ENCODE data around the gene KATNBL1. TPM values are rescaled to one million over a fixed set of nuclear protein-coding genes. Genes with fewer than 3 reads are reported as not detected.
"Not testable (repeated sequence)": the region's sequence is repeated elsewhere in the genome, so short reads cannot be mapped to it uniquely, and the experiment has no call there.

KATNBL1 gene
- total and polyA plus RNA-seq, 7 experiments from 2014 or later, result 21.8 to 41.1 (median 33.0) TPM

DNA sequence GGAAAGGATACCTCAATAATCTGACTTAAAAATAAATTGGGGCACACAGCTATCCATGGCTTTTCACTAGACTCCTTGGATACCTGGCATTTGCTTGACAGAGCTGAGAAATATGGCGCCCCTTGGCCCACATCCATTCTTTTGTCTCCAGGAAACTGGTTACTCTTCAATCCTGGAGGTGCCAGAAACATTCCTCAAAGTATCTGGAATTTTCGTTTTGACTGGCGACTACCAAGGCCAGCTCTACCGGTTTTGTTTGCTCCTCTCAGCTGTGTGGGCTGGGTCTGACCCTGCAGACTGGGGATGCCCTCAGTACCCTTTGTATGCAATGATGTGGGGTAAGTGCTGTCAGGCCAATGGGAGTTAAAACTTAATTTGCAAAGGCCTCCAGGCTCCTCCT is 27.0 kb downstream of the KATNBL1 start:
- H3K27ac ChIP-seq (ENCODE audit: low read depth, low read length), result no peak overlapping the region
- Mint-ChIP-seq H3K27me3 (no peaks in the 10 kb centered on the region), H3K36me3 (peaks cover 7 to 38% (median 30%) of the 10 kb centered on the region in 5 donors), H3K4me3 (no peak overlapping the region), H3K27ac (no peak overlapping the region), H3K9me3 (peaks cover 0 to 2% (median 0%) of the 10 kb centered on the region in 11 donors), H3K4me1 (peaks cover 2 to 38% (median 36%) of the 10 kb centered on the region in 7 donors)
- peaks cover 0 to 4% (median 0%) of the 10 kb centered on the region in 3 experiments for H3K36me3 ChIP-seq (ENCODE audit: control insufficient read depth in 2 of 3, insufficient read depth in 3 of 3, low read length in 3 of 3)
- no peaks in the 10 kb centered on the region for H3K4me1 ChIP-seq (ENCODE audit: control insufficient read depth in 2 of 2, insufficient read depth in 2 of 2, low read length in 2 of 2)
- no peak for ATAC-seq
- no peaks in the 10 kb centered on the region for H3K9me3 ChIP-seq (ENCODE audit: control insufficient read depth in 2 of 3, low read length in 3 of 3)
- intact Hi-C loops (cut with micrococcal nuclease), result no loop called here
- no peaks in the 10 kb centered on the region for H3K27me3 ChIP-seq (ENCODE audit: control insufficient read depth in 2 of 2, insufficient read depth in 2 of 2, low read length in 2 of 2)
- DNase-seq, result no peak
- CTCF ChIA-PET, result interaction anchor here (0.5 kb wide), 1 partner anchor 91 kb away, joined by 5 read pairs; no protein-coding TSS in a partner anchor
- POLR2A ChIA-PET, result no interaction called here
- no peak overlapping the region for H3K4me3 ChIP-seq (ENCODE audit: low read length)

DNA sequence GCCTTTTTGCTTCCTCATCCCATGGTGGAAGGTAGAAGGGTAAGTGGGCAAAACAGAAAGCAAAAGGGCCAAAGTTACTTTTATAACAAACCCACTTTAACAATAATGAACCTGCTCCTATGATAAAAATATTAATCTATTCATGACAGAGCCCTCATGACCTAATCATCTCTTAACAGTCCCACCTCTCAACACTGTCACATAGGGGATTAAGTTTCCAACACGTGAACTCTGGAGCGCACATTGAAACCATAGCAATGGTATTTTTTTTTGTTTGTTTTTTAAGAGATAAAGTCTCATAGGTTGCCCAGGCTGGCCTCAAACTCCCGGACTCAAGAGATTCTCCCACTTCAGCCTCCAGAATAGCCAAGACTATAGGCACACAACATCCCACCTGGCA is 30.7 kb downstream of the KATNBL1 start:
- DNase-seq (no peak), ATAC-seq (no peak)
- peaks cover 0 to 10% (median 4%) of the 10 kb centered on the region in 11 donors for H3K9me3 Mint-ChIP-seq
- no peaks in the 10 kb centered on the region for H3K27me3 Mint-ChIP-seq
- H3K27ac Mint-ChIP-seq, result peak overlapping the region in 3 of 9 donors; percentile 8 to 50 (median 32)
- H3K4me3 Mint-ChIP-seq, result no peak overlapping the region
- Histone ChIP-seq H3K36me3 (ENCODE audit: control insufficient read depth in 2 of 3, insufficient read depth in 3 of 3, low read length in 3 of 3) (no peaks in the 10 kb centered on the region), H3K27ac (ENCODE audit: low read depth, low read length) (no peak overlapping the region), H3K4me3 (ENCODE audit: low read length) (no peak overlapping the region), H3K9me3 (ENCODE audit: control insufficient read depth in 2 of 3, low read length in 3 of 3) (peaks cover 0 to 1% (median 0%) of the 10 kb centered on the region in 3 experiments), H3K27me3 (ENCODE audit: control insufficient read depth in 2 of 2, insufficient read depth in 2 of 2, low read length in 2 of 2) (no peaks in the 10 kb centered on the region), H3K4me1 (ENCODE audit: control insufficient read depth in 2 of 2, insufficient read depth in 2 of 2, low read length in 2 of 2) (no peaks in the 10 kb centered on the region)
- ChIA-PET CTCF (no interaction called here), POLR2A (no interaction called here)
- H3K36me3 Mint-ChIP-seq, result peaks cover 5 to 43% (median 38%) of the 10 kb centered on the region in 5 donors
- intact Hi-C loops (cut with micrococcal nuclease), result no loop called here
- peaks cover 2 to 27% (median 23%) of the 10 kb centered on the region in 7 donors for H3K4me1 Mint-ChIP-seq

DNA sequence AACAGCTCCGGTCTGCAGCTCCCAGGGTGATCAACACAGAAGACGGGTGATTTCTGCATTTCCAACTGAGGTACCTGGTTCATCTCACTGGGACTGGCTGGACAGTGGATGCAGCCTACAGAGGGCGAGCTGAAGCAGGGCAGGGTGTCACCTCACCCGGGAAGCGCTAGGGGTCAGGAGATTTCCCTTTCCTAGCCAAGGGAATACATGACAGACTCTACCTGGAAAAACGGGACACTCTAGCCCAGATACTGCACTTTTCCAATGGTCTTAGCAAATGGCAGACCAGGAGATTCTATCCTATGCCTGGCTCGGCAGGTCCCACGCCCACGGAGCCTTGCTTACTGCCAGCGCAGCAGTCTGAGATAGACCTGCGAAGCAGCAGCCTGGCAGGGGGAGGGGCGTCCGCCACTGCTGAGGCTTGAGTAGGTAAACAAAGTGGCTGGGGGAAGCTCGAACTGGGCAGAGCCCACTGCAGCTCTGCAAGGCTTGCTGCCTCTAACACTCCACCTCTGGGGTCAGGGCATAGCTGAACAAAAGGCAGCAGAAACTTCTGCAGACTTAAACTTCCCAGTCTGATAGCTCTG is 43.8 kb downstream of the KATNBL1 start:
- H3K4me3 ChIP-seq (ENCODE audit: low read length); POLR2A ChIA-PET; H3K4me1 ChIP-seq (ENCODE audit: control insufficient read depth in 2 of 2, insufficient read depth in 2 of 2, low read length in 2 of 2); DNase-seq; H3K27ac Mint-ChIP-seq; ATAC-seq; H3K4me3 Mint-ChIP-seq; intact Hi-C loops (cut with micrococcal nuclease); H3K9me3 ChIP-seq (ENCODE audit: control insufficient read depth in 2 of 3, low read length in 3 of 3); H3K27me3 Mint-ChIP-seq; H3K27me3 ChIP-seq (ENCODE audit: control insufficient read depth in 2 of 2, insufficient read depth in 2 of 2, low read length in 2 of 2); CTCF ChIA-PET; H3K27ac ChIP-seq (ENCODE audit: low read depth, low read length): not testable (repeated sequence)
- H3K36me3 ChIP-seq (ENCODE audit: control insufficient read depth in 2 of 3, insufficient read depth in 3 of 3, low read length in 3 of 3), result peaks cover 0 to 12% (median 3%) of the 10 kb centered on the region in 3 experiments
- Mint-ChIP-seq H3K4me1 (peaks cover 7 to 46% (median 35%) of the 10 kb centered on the region in 7 donors), H3K36me3 (peaks cover 20 to 67% (median 63%) of the 10 kb centered on the region in 5 donors), H3K9me3 (peaks cover 14 to 52% (median 19%) of the 10 kb centered on the region in 11 donors)

DNA sequence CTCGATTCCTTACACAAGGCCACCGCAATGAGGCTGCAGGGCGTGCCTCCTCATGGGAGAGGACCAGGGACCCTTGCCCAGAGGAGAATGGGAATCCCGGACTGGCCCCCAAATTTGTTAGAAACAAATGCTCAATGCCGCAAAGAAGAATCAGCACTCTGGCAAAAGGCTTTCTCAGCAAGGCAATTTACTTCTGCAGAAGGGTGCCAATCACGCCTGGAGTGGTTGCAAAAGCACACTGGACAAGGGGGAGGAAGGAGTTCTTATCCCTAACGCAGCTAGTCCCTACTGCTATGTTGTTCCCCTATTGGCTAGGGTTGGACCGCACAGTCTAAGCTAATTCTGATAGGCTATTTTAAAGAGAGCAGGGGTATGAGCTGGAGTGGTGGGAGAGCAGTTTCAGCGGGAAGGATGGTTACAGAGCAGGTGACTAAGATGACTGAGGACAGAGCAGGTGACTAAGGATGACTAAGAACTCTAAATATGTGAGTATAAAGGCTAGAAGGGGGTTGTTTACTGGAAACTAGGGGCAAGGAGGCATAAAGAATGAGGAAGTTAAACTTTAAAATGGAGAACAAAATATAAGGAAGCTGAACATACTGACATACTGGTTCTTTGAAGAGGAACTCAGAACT is 48.5 kb downstream of the KATNBL1 start:
- Mint-ChIP-seq H3K36me3 (peaks cover 26 to 80% (median 77%) of the 10 kb centered on the region in 5 donors), H3K4me3 (peak overlapping the region in 1 of 10 donors; percentile 47), H3K27me3 (no peaks in the 10 kb centered on the region), H3K27ac (no peak overlapping the region), H3K9me3 (peaks cover 6 to 36% (median 20%) of the 10 kb centered on the region in 11 donors), H3K4me1 (peaks cover 0 to 8% (median 4%) of the 10 kb centered on the region in 7 donors)
- Histone ChIP-seq H3K27me3 (ENCODE audit: control insufficient read depth in 2 of 2, insufficient read depth in 2 of 2, low read length in 2 of 2) (no peaks in the 10 kb centered on the region), H3K9me3 (ENCODE audit: control insufficient read depth in 2 of 3, low read length in 3 of 3) (peaks cover 0 to 13% (median 0%) of the 10 kb centered on the region in 3 experiments), H3K4me1 (ENCODE audit: control insufficient read depth in 2 of 2, insufficient read depth in 2 of 2, low read length in 2 of 2) (no peaks in the 10 kb centered on the region), H3K27ac (ENCODE audit: low read depth, low read length) (no peak overlapping the region), H3K4me3 (ENCODE audit: low read length) (no peak overlapping the region), H3K36me3 (ENCODE audit: control insufficient read depth in 2 of 3, insufficient read depth in 3 of 3, low read length in 3 of 3) (peaks cover 0 to 30% (median 10%) of the 10 kb centered on the region in 3 experiments)
- no peak for ATAC-seq
- ChIA-PET POLR2A (no interaction called here), CTCF (no interaction called here)
- intact Hi-C loops (cut with micrococcal nuclease), result no loop called here
- no peak for DNase-seq

GRCh38 chr15:34160735-34161134 is 49.2 kb downstream of the KATNBL1 start:
- no peak for ATAC-seq
- Histone ChIP-seq H3K4me1 (ENCODE audit: control insufficient read depth in 2 of 2, insufficient read depth in 2 of 2, low read length in 2 of 2) (no peaks in the 10 kb centered on the region), H3K9me3 (ENCODE audit: control insufficient read depth in 2 of 3, low read length in 3 of 3) (peaks cover 0 to 20% (median 0%) of the 10 kb centered on the region in 3 experiments), H3K36me3 (ENCODE audit: control insufficient read depth in 2 of 3, insufficient read depth in 3 of 3, low read length in 3 of 3) (peaks cover 0 to 37% (median 10%) of the 10 kb centered on the region in 3 experiments), H3K27ac (ENCODE audit: low read depth, low read length) (no peak overlapping the region), H3K27me3 (ENCODE audit: control insufficient read depth in 2 of 2, insufficient read depth in 2 of 2, low read length in 2 of 2) (no peaks in the 10 kb centered on the region), H3K4me3 (ENCODE audit: low read length) (no peak overlapping the region)
- Mint-ChIP-seq H3K27me3 (no peaks in the 10 kb centered on the region), H3K4me3 (no peak overlapping the region), H3K27ac (no peak overlapping the region), H3K4me1 (peaks cover 0 to 7% (median 4%) of the 10 kb centered on the region in 7 donors), H3K36me3 (peaks cover 31 to 85% (median 84%) of the 10 kb centered on the region in 5 donors), H3K9me3 (peaks cover 6 to 43% (median 26%) of the 10 kb centered on the region in 11 donors)
- POLR2A ChIA-PET, result interaction anchor here (0.7 kb wide), 1 partner anchor 42 kb away, joined by 4 read pairs; no protein-coding TSS in a partner anchor
- no peak for DNase-seq
- intact Hi-C loops (cut with micrococcal nuclease), result no loop called here
- CTCF ChIA-PET, result no interaction called here

DNA sequence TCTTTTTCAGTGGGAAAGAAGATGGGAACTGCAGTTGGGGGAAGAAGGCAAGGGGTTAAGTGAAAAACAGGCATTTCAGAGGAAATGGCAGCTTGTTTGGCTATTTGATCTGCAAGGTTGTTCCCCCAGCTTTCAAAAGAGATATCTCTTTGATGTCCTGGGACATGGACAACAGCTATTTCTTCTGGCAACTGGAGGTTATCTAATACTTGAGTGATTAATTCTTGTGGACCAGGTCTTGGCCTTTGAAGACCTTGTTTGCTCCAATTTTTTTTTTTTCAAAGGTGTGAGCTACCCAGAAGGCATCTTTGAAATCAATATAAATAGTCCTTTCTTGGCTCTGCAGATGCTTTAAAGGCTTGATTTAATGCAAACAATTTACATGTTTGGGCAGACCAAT is 51.5 kb downstream of the KATNBL1 start:
- no peak overlapping the region for H3K4me3 ChIP-seq (ENCODE audit: low read length)
- no peak overlapping the region for H3K27ac Mint-ChIP-seq
- peaks cover 6 to 61% (median 29%) of the 10 kb centered on the region in 11 donors for H3K9me3 Mint-ChIP-seq
- H3K36me3 ChIP-seq (ENCODE audit: control insufficient read depth in 2 of 3, insufficient read depth in 3 of 3, low read length in 3 of 3), result peaks cover 4 to 53% (median 10%) of the 10 kb centered on the region in 3 experiments
- DNase-seq (no peak), ATAC-seq (no peak)
- peaks cover 0 to 35% (median 7%) of the 10 kb centered on the region in 3 experiments for H3K9me3 ChIP-seq (ENCODE audit: control insufficient read depth in 2 of 3, low read length in 3 of 3)
- ChIA-PET POLR2A (no interaction called here), CTCF (interaction anchor here (0.6 kb wide), 1 partner anchor 96 kb away, joined by 3 read pairs; no protein-coding TSS in a partner anchor)
- H3K27me3 Mint-ChIP-seq, result no peaks in the 10 kb centered on the region
- intact Hi-C loops (cut with micrococcal nuclease), result no loop called here
- H3K27ac ChIP-seq (ENCODE audit: low read depth, low read length), result no peak overlapping the region
- no peaks in the 10 kb centered on the region for H3K4me1 ChIP-seq (ENCODE audit: control insufficient read depth in 2 of 2, insufficient read depth in 2 of 2, low read length in 2 of 2)
- peaks cover 32 to 92% (median 86%) of the 10 kb centered on the region in 5 donors for H3K36me3 Mint-ChIP-seq
- H3K4me3 Mint-ChIP-seq, result no peak overlapping the region
- peaks cover 0 to 1% (median 0%) of the 10 kb centered on the region in 7 donors for H3K4me1 Mint-ChIP-seq
- no peaks in the 10 kb centered on the region for H3K27me3 ChIP-seq (ENCODE audit: control insufficient read depth in 2 of 2, insufficient read depth in 2 of 2, low read length in 2 of 2)
